ENCODE results near the gene LRBA.

Gene LRBA

DNA sequence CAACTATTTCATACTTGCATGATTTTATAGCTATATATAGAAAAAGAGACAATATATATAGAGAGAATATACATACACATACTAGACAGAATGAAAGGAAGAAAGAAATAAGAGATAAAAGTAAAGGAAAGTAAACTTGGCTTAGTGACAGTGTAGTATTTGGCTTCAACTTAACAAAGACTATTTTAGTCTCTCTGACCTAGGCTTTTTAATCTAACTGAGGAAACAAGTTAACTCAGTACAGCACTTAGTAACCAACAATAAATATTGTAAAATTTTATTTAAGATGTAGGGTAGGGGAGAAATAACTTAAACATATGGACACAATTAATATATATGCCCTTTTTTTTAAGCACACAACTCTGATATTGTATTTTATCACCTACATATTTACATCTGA lies 682.1 kb downstream of the LRBA start:
- Histone ChIP-seq H3K36me3 (ENCODE audit: control insufficient read depth in 2 of 2, insufficient read depth in 2 of 2, low read length in 2 of 2) (no peaks in the 10 kb centered on the region), H3K4me1 (ENCODE audit: control insufficient read depth, insufficient read depth, low read length) (peaks cover 4% of the 10 kb centered on the region), H3K9me3 (ENCODE audit: control insufficient read depth in 2 of 2, low read length in 2 of 2) (no peaks in the 10 kb centered on the region), H3K4me3 (ENCODE audit: low read length in 2 of 2) (no peak overlapping the region), H3K27me3 (ENCODE audit: control insufficient read depth in 1 of 2, insufficient read depth in 2 of 2, low read length in 2 of 2) (no peaks in the 10 kb centered on the region), H3K9ac (ENCODE audit: low read length in 2 of 2) (no peak overlapping the region), H3K27ac (ENCODE audit: low read length) (no peak overlapping the region)

DNA sequence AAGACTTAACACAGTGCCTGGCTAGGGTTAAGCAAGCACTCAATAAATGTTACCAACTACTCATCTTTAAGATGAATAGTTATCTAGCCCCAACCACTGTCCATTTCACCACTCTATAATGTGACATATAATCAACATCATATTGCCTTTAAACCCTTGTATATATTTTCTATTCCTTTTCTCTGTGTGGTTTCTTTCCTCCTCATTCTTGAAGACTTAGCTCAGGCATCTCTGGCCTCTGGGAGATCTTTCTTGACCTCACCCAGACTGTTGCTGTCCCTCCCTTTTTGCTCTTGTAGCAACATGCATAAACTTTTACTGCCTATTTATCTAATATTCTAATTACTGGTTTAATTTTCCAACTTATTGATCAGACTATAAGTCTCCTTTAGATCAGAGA lies 683.0 kb downstream of the LRBA start:
- Histone ChIP-seq H3K27me3 (ENCODE audit: control insufficient read depth in 1 of 2, insufficient read depth in 2 of 2, low read length in 2 of 2) (no peaks in the 10 kb centered on the region), H3K4me1 (ENCODE audit: control insufficient read depth, insufficient read depth, low read length) (no peaks in the 10 kb centered on the region), H3K27ac (ENCODE audit: low read length) (no peak overlapping the region), H3K4me3 (ENCODE audit: low read length in 2 of 2) (no peak overlapping the region), H3K36me3 (ENCODE audit: control insufficient read depth in 2 of 2, insufficient read depth in 2 of 2, low read length in 2 of 2) (no peaks in the 10 kb centered on the region), H3K9me3 (ENCODE audit: control insufficient read depth in 2 of 2, low read length in 2 of 2) (no peaks in the 10 kb centered on the region), H3K9ac (ENCODE audit: low read length in 2 of 2) (no peak overlapping the region)

GRCh38 chr4:150329373-150329772 lies 685.7 kb downstream of the LRBA start:
- Histone ChIP-seq H3K9me3 (ENCODE audit: control insufficient read depth in 2 of 2, low read length in 2 of 2) (no peaks in the 10 kb centered on the region), H3K4me1 (ENCODE audit: control insufficient read depth, insufficient read depth, low read length) (no peaks in the 10 kb centered on the region), H3K36me3 (ENCODE audit: control insufficient read depth in 2 of 2, insufficient read depth in 2 of 2, low read length in 2 of 2) (no peaks in the 10 kb centered on the region), H3K27ac (ENCODE audit: low read length) (no peak overlapping the region), H3K27me3 (ENCODE audit: control insufficient read depth in 1 of 2, insufficient read depth in 2 of 2, low read length in 2 of 2) (no peaks in the 10 kb centered on the region), H3K4me3 (ENCODE audit: low read length in 2 of 2) (no peak overlapping the region), H3K9ac (ENCODE audit: low read length in 2 of 2) (no peak overlapping the region)

- Histone ChIP-seq H3K4me1 (ENCODE audit: control insufficient read depth, insufficient read depth, low read length) (no peaks in the 10 kb centered on the region), H3K27me3 (ENCODE audit: control insufficient read depth in 1 of 2, insufficient read depth in 2 of 2, low read length in 2 of 2) (no peaks in the 10 kb centered on the region), H3K9me3 (ENCODE audit: control insufficient read depth in 2 of 2, low read length in 2 of 2) (no peaks in the 10 kb centered on the region), H3K36me3 (ENCODE audit: control insufficient read depth in 2 of 2, insufficient read depth in 2 of 2, low read length in 2 of 2) (no peaks in the 10 kb centered on the region), H3K9ac (ENCODE audit: low read length in 2 of 2) (no peak overlapping the region), H3K4me3 (ENCODE audit: low read length in 2 of 2) (no peak overlapping the region), H3K27ac (ENCODE audit: low read length) (no peak overlapping the region)
These were observed 686.6 kb downstream of the LRBA start for GRCh38 chr4:150328496-150328895.

- Histone ChIP-seq H3K9ac (ENCODE audit: low read length in 2 of 2) (no peak overlapping the region), H3K4me3 (ENCODE audit: low read length in 2 of 2) (no peak overlapping the region), H3K27me3 (ENCODE audit: control insufficient read depth in 1 of 2, insufficient read depth in 2 of 2, low read length in 2 of 2) (no peaks in the 10 kb centered on the region), H3K4me1 (ENCODE audit: control insufficient read depth, insufficient read depth, low read length) (no peaks in the 10 kb centered on the region), H3K27ac (ENCODE audit: low read length) (no peak overlapping the region), H3K9me3 (ENCODE audit: control insufficient read depth in 2 of 2, low read length in 2 of 2) (no peaks in the 10 kb centered on the region), H3K36me3 (ENCODE audit: control insufficient read depth in 2 of 2, insufficient read depth in 2 of 2, low read length in 2 of 2) (no peaks in the 10 kb centered on the region)
These were observed 687.8 kb downstream of the LRBA start for GRCh38 chr4:150327262-150327780.

- Histone ChIP-seq H3K4me3 (ENCODE audit: low read length in 2 of 2) (no peak overlapping the region), H3K9me3 (ENCODE audit: control insufficient read depth in 2 of 2, low read length in 2 of 2) (no peaks in the 10 kb centered on the region), H3K9ac (ENCODE audit: low read length in 2 of 2) (no peak overlapping the region), H3K27ac (ENCODE audit: low read length) (no peak overlapping the region), H3K27me3 (ENCODE audit: control insufficient read depth in 1 of 2, insufficient read depth in 2 of 2, low read length in 2 of 2) (no peaks in the 10 kb centered on the region), H3K36me3 (ENCODE audit: control insufficient read depth in 2 of 2, insufficient read depth in 2 of 2, low read length in 2 of 2) (no peaks in the 10 kb centered on the region), H3K4me1 (ENCODE audit: control insufficient read depth, insufficient read depth, low read length) (no peaks in the 10 kb centered on the region)
These were observed 689.2 kb downstream of the LRBA start for GRCh38 chr4:150325872-150326271.

- Histone ChIP-seq H3K36me3 (ENCODE audit: control insufficient read depth in 2 of 2, insufficient read depth in 2 of 2, low read length in 2 of 2) (no peaks in the 10 kb centered on the region), H3K27me3 (ENCODE audit: control insufficient read depth in 1 of 2, insufficient read depth in 2 of 2, low read length in 2 of 2) (no peaks in the 10 kb centered on the region), H3K27ac (ENCODE audit: low read length) (no peak overlapping the region), H3K9ac (ENCODE audit: low read length in 2 of 2) (no peak overlapping the region), H3K4me1 (ENCODE audit: control insufficient read depth, insufficient read depth, low read length) (no peaks in the 10 kb centered on the region), H3K9me3 (ENCODE audit: control insufficient read depth in 2 of 2, low read length in 2 of 2) (no peaks in the 10 kb centered on the region), H3K4me3 (ENCODE audit: low read length in 2 of 2) (no peak overlapping the region)
These were observed 691.4 kb downstream of the LRBA start for GRCh38 chr4:150323406-150324325.

GRCh38 chr4:150322646-150323045 lies 692.4 kb downstream of the LRBA start:
- Histone ChIP-seq H3K4me1 (ENCODE audit: control insufficient read depth, insufficient read depth, low read length) (no peaks in the 10 kb centered on the region), H3K36me3 (ENCODE audit: control insufficient read depth in 2 of 2, insufficient read depth in 2 of 2, low read length in 2 of 2) (no peaks in the 10 kb centered on the region), H3K9me3 (ENCODE audit: control insufficient read depth in 2 of 2, low read length in 2 of 2) (no peaks in the 10 kb centered on the region), H3K4me3 (ENCODE audit: low read length in 2 of 2) (no peak overlapping the region), H3K9ac (ENCODE audit: low read length in 2 of 2) (no peak overlapping the region), H3K27me3 (ENCODE audit: control insufficient read depth in 1 of 2, insufficient read depth in 2 of 2, low read length in 2 of 2) (no peaks in the 10 kb centered on the region), H3K27ac (ENCODE audit: low read length) (no peak overlapping the region)

GRCh38 chr4:150321113-150321512 lies 694.0 kb downstream of the LRBA start:
- H3K9me3 ChIP-seq (ENCODE audit: control insufficient read depth in 2 of 2, low read length in 2 of 2) = no peaks in the 10 kb centered on the region
- H3K27ac ChIP-seq (ENCODE audit: low read length) = no peak overlapping the region
- no peak overlapping the region for H3K4me3 ChIP-seq (ENCODE audit: low read length in 2 of 2)
- no peaks in the 10 kb centered on the region for H3K4me1 ChIP-seq (ENCODE audit: control insufficient read depth, insufficient read depth, low read length)
- H3K36me3 ChIP-seq (ENCODE audit: control insufficient read depth in 2 of 2, insufficient read depth in 2 of 2, low read length in 2 of 2) = no peaks in the 10 kb centered on the region
- no peaks in the 10 kb centered on the region for H3K27me3 ChIP-seq (ENCODE audit: control insufficient read depth in 1 of 2, insufficient read depth in 2 of 2, low read length in 2 of 2)
- no peak overlapping the region for H3K9ac ChIP-seq (ENCODE audit: low read length in 2 of 2)

DNA sequence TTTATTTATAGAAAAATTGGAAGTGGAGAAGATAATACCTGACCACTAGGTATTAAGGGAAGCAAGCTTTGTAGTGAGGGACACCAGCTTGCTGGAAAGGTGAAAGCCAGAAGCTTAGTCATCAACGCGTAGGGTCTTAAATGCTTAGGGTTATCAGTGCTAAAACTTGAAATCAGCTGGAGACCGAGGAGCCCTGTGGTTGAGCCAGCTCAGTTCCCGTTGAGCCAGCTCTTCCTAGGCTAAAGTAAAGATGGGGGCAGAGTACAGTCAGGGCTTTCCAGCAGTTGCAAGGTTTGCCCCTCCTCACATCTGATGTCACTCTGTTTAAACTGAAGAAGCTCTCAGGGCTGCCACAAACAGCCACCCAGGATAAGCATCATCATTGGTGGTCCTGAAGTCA lies 696.1 kb downstream of the LRBA start:
- no peak overlapping the region for H3K27ac ChIP-seq (ENCODE audit: low read length)
- H3K36me3 ChIP-seq (ENCODE audit: control insufficient read depth in 2 of 2, insufficient read depth in 2 of 2, low read length in 2 of 2) = no peaks in the 10 kb centered on the region
- no peaks in the 10 kb centered on the region for H3K9me3 ChIP-seq (ENCODE audit: control insufficient read depth in 2 of 2, low read length in 2 of 2)
- no peaks in the 10 kb centered on the region for H3K27me3 ChIP-seq (ENCODE audit: control insufficient read depth in 1 of 2, insufficient read depth in 2 of 2, low read length in 2 of 2)
- H3K4me1 ChIP-seq (ENCODE audit: control insufficient read depth, insufficient read depth, low read length) = no peaks in the 10 kb centered on the region
- no peak overlapping the region for H3K9ac ChIP-seq (ENCODE audit: low read length in 2 of 2)
- H3K4me3 ChIP-seq (ENCODE audit: low read length in 2 of 2) = no peak overlapping the region

DNA sequence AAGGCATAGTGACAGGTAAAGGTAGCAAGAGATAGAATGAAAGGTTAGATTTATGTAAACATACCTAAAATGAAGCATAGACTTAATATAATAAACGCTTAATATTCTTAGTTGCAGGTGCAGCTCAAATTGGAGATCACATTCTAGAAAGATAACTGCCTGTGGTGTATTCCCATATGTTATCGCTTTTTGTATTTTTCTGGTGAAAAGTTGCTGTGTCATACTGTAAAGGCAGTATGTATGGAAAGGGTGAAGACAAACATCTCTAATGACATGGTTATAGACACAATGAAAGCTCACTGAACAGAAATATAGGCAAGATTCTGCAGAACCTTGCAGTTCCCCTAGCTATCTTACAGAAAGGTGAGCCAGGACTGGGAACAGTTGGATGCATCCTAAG lies 696.6 kb downstream of the LRBA start:
- H3K9me3 ChIP-seq (ENCODE audit: control insufficient read depth in 2 of 2, low read length in 2 of 2) = no peaks in the 10 kb centered on the region

More for the DNA sequence above, 696.6 kb downstream of the LRBA start:
- H3K4me1 ChIP-seq (ENCODE audit: control insufficient read depth, insufficient read depth, low read length) = no peaks in the 10 kb centered on the region
- no peaks in the 10 kb centered on the region for H3K36me3 ChIP-seq (ENCODE audit: control insufficient read depth in 2 of 2, insufficient read depth in 2 of 2, low read length in 2 of 2)
- no peak overlapping the region for H3K27ac ChIP-seq (ENCODE audit: low read length)
- no peak overlapping the region for H3K4me3 ChIP-seq (ENCODE audit: low read length in 2 of 2)
- H3K9ac ChIP-seq (ENCODE audit: low read length in 2 of 2) = no peak overlapping the region
- H3K27me3 ChIP-seq (ENCODE audit: control insufficient read depth in 1 of 2, insufficient read depth in 2 of 2, low read length in 2 of 2) = no peaks in the 10 kb centered on the region

Measured in stomach smooth muscle (tissue), 2 donors.